22Rv1 (cell line): Measurements from ENCODE around the gene WDR72.

Experiments used
- CTCF ChIP-seq: fragments of 450-650 bp; IDR thresholded peaks from 2 replicates; pipeline ENCODE4 v1.5.1; 2017; ENCODE audit warnings: mild to moderate bottlenecking
- ZFX ChIP-seq: fragments of 450-650 bp; IDR thresholded peaks from 2 replicates; pipeline ENCODE4 v1.6.1; 2017; ENCODE audit warnings: antibody characterized with exemption, borderline replicate concordance

GRCh38 chr15:53625962-53626845 lies 133.3 kb downstream of the WDR72 start:
- TF ChIP-seq CTCF (no peak), ZFX (no peak)
